Superior temporal gyrus (tissue), 1 donor: Measurements from ENCODE around the gene INO80C.

Experiments
- DNase-seq: peaks from one replicate; pipeline ENCODE4 v3.0.0-alpha.2; 2016; ENCODE audit errors: extremely low spot score

Gene INO80C

DNA sequence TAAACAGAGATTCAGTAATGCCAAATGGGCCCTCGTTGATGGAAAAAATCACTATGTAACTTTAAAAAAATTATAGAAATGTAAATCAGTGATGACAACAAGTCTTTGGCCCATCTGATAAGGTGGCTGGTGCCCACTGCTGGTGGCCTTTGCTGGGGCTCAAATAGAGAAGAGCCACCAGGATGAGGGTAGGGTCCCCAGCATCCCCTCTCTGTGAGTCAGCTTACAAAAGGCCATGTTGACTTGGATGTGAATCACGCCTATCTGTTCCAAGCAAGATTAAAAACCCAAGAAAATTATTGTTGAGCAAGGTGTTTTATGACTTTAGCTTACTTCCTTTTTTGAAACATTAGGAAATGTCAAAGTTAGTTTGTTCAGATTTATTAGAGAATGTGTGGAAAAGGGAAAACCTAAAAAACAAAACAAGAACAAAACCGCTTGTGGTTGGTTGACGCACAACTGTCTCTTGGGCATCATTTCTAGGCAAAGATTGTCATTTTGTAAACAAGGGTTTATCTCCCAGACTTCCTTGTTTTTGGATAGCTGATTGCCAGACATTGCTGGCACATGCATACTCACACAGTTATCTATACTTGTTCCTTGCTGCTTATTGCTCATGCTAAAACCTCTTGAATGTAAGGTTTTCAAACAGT, 66.9 kb downstream of the INO80C start:
- DNase-seq: no peak

GRCh38 chr18:35426786-35427185, 71.0 kb downstream of the INO80C start:
- no peak for DNase-seq

DNA sequence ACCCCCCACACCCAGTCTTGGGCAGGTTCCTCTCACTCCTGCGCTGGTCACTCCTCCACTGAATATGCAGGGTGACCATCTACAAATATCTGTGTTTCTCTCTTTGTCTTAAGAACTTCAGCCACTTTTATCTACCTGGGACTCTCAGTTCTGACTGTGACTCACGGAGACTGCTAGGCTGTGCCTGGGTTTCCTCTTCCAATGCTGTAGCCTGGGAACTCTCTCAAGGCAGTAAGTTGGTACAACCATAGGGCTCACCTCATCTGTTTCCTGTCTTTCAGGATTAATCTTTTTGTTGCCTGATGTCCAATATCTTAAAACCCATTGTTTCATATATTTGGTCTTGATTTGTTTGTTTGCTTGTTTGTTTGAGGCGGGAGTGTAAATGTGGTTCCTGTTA, 73.4 kb downstream of the INO80C start:
- no peak for DNase-seq

- no peak for DNase-seq
Observed at GRCh38 chr18:35422237-35422636, 75.5 kb downstream of the INO80C start.

DNA sequence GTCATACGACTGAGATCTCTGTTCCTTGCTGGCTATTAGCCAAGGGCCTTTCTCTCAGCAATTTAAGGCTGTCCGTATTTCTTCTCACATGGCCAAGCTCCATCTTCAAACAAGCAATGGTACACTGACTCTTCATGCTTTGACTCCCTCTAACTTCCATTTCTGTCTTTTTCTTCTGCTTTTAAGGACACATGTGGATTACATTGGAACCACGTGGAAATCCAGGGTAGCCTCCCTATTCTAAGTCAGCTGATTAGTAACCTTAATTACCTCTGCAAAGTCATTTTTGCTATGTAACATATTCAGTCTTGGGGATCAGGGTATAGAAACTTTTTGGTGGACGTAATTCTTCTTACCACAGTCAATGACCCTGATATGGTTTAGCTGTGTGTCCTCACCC, 79.2 kb downstream of the INO80C start:
- no peak for DNase-seq
